SU-DHL-6 (cell line): Measurements from ENCODE around the gene MYO1D.

Experiments
- H2AFZ ChIP-seq: fragments of 200-600 bp; sonication (generic); 2 replicates; pipeline ENCODE4 v1.6.1; 2014; ENCODE audit warnings: low read depth, mild to moderate bottlenecking, moderate library complexity, mixed read lengths, antibody characterized with exemption, low read length; ENCODE audit not compliant: severe bottlenecking
- H3F3A ChIP-seq: fragments of 200-600 bp; shearing (Covaris generic); 2 replicates; pipeline ENCODE4 v1.6.0; 2016; ENCODE audit warnings: antibody characterized with exemption, mild to moderate bottlenecking; ENCODE audit not compliant: insufficient read depth
- H3K27ac ChIP-seq: fragments of 200-600 bp; sonication (generic); 2 replicates; pipeline ENCODE4 v1.5.1; 2016; ENCODE audit warnings: low read depth, mild to moderate bottlenecking, low read length, moderate library complexity, mixed read lengths
- H3K27me3 ChIP-seq: fragments of 200-600 bp; sonication (generic), shearing (Covaris generic); 2 replicates; pipeline ENCODE4 v1.6.0; 2014; ENCODE audit warnings: mild to moderate bottlenecking, low read length
- H3K36me3 ChIP-seq: fragments of 200-600 bp; sonication (generic); 2 replicates; pipeline ENCODE4 v1.6.1; 2014; ENCODE audit warnings: mild to moderate bottlenecking, low read length, mixed read lengths
- H3K4me2 ChIP-seq: fragments of 300-600, 200-600 bp; shearing (Covaris generic), sonication (generic); 2 replicates; pipeline ENCODE4 v1.6.0; 2014; ENCODE audit warnings: low read length, low read depth, mild to moderate bottlenecking; ENCODE audit not compliant: poor library complexity, severe bottlenecking
- H3K4me3 ChIP-seq: fragments of 200-600 bp; sonication (generic); 2 replicates; pipeline ENCODE4 v1.5.1; 2014; ENCODE audit warnings: antibody characterized with exemption, low read length, mild to moderate bottlenecking, mixed read lengths; ENCODE audit not compliant: insufficient read depth, poor library complexity, severe bottlenecking
- H3K79me2 ChIP-seq: fragments of 200-600 bp; sonication (generic); 2 replicates; pipeline ENCODE4 v1.6.1; 2014; ENCODE audit warnings: mild to moderate bottlenecking, low read length, moderate library complexity; ENCODE audit not compliant: insufficient read depth
- H3K9ac ChIP-seq: fragments of 200-600 bp; sonication (generic); 2 replicates; pipeline ENCODE4 v1.7.0; 2014; ENCODE audit warnings: mild to moderate bottlenecking, low read length
- H3K9me2 ChIP-seq: fragments of 200-600 bp; sonication (generic); replicated peaks from 2 replicates; pipeline ENCODE4 v1.6.1; 2014; ENCODE audit warnings: low read length; ENCODE audit not compliant: insufficient read depth
- H3K9me3 ChIP-seq: fragments of 200-600 bp; sonication (generic); 2 replicates; pipeline ENCODE4 v1.6.1; 2014; ENCODE audit warnings: low read length, mixed read lengths; ENCODE audit not compliant: insufficient read depth
- H4K20me1 ChIP-seq: fragments of 200-600 bp; sonication (generic); 2 replicates; pipeline ENCODE4 v1.6.1; 2014; ENCODE audit warnings: low read depth, mild to moderate bottlenecking, antibody characterized with exemption, low read length, moderate library complexity, mixed read lengths
- EZH2phosphoT487 ChIP-seq: fragments of 200-600 bp; sonication (generic), shearing (Covaris generic); conservative IDR thresholded peaks from 2 replicates; pipeline ENCODE4 v1.6.1; 2018; ENCODE audit warnings: mild to moderate bottlenecking, antibody characterized with exemption, low read length, moderate library complexity, mixed read lengths
- TF ChIP-seq, protein P1 (sequence below): fragments of 200-600 bp; sonication (generic); IDR thresholded peaks from one replicate; pipeline ENCODE4 v1.5.1; 2017; ENCODE audit warnings: antibody characterized with exemption, mild to moderate bottlenecking, low read length, moderate library complexity; ENCODE audit not compliant: insufficient read depth, poor library complexity, severe bottlenecking

Gene MYO1D

DNA sequence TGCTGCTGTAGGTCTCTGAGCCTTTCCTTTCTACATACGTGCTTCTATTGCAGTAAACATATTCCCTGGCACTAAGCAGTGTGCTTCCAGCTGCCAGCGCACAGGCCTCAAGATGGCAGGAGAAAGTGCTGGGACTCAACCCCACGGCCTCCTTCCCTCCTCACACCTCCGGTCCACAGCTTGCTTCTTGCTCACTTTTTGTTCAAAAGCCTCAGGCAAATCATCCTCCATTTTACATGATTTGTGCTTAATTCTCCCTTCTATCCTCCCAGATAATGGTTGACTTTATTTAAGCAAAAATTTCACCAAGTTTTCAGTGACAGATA, 384.7 kb downstream of the MYO1D start:
- no peaks in the 10 kb centered on the region for H3K9me3 ChIP-seq
- H3K27ac ChIP-seq: no peak overlapping the region
- no peaks in the 10 kb centered on the region for H3K27me3 ChIP-seq
- no peaks in the 10 kb centered on the region for H3K36me3 ChIP-seq
- 0 out of 2 replicates have a peak, but pooled peaks cover 3% of the 10 kb centered on the region for H3F3A ChIP-seq
- H3K9ac ChIP-seq: no peak overlapping the region
- H3K9me2 ChIP-seq: no peaks in the 10 kb centered on the region
- H2AFZ ChIP-seq: no peak overlapping the region
- no peak for TF ChIP-seq EZH2phosphoT487
- TF ChIP-seq, protein P1, sequence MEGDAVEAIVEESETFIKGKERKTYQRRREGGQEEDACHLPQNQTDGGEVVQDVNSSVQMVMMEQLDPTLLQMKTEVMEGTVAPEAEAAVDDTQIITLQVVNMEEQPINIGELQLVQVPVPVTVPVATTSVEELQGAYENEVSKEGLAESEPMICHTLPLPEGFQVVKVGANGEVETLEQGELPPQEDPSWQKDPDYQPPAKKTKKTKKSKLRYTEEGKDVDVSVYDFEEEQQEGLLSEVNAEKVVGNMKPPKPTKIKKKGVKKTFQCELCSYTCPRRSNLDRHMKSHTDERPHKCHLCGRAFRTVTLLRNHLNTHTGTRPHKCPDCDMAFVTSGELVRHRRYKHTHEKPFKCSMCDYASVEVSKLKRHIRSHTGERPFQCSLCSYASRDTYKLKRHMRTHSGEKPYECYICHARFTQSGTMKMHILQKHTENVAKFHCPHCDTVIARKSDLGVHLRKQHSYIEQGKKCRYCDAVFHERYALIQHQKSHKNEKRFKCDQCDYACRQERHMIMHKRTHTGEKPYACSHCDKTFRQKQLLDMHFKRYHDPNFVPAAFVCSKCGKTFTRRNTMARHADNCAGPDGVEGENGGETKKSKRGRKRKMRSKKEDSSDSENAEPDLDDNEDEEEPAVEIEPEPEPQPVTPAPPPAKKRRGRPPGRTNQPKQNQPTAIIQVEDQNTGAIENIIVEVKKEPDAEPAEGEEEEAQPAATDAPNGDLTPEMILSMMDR: no peak
- H4K20me1 ChIP-seq: no peaks in the 10 kb centered on the region
- no peak overlapping the region for H3K4me2 ChIP-seq
- no peak overlapping the region for H3K4me3 ChIP-seq
- no peaks in the 10 kb centered on the region for H3K79me2 ChIP-seq

DNA sequence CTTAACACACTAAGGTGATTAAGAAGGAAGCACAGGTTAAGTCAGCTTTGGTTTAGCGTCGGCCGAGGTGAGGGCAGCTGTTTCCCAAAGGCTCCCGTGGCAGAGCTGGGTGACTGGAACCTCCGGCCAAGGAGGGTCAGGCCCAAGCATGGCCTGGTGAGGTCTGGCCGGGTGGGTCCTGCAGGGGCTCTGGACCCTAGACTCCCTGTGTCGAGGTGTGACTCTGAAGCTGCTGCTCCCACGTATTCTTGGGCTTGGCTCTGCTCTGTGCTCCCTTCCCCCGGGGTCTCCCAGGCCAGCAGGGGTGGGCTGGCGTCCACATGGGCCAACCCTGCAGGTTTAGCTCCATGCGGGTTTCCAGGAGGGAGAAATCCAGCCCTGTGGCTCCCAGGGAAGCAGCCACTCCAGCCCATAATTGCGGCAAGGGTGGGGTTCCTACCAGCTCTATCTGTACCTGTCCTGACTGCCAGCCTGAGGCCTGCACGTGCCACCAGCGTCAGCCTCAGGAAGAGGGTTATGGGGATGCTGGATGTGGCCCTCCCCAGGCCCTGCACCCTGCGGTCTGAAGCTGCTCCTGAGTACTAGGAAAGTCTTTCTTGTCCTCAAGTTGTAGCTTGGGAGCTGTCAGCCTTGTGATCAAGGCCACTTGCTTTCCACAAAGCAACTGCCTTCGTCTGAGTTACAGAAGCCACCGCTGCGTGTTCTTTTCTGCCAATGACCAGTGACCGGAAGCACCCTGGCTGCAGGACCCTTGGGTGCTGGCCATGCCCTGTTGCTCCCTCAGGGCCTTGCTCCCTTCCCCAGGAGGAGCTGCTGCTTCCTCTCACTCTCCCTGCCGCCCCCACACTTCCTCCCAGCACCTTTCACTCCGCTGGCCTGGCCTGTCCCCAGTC, 385.3 kb downstream of the MYO1D start:
- H3K27ac ChIP-seq: no peak overlapping the region
- 0 out of 2 replicates have a peak, but pooled peaks cover 3% of the 10 kb centered on the region for H3F3A ChIP-seq
- H3K9me3 ChIP-seq: no peaks in the 10 kb centered on the region
- H3K36me3 ChIP-seq: no peaks in the 10 kb centered on the region
- no peaks in the 10 kb centered on the region for H4K20me1 ChIP-seq
- TF ChIP-seq EZH2phosphoT487: no peak
- TF ChIP-seq, protein P1: no peak
- no peaks in the 10 kb centered on the region for H3K79me2 ChIP-seq
- no peaks in the 10 kb centered on the region for H3K9me2 ChIP-seq
- H3K4me3 ChIP-seq: no peak overlapping the region
- no peaks in the 10 kb centered on the region for H3K27me3 ChIP-seq
- H2AFZ ChIP-seq: no peak overlapping the region
- H3K9ac ChIP-seq: no peak overlapping the region
- H3K4me2 ChIP-seq: no peak overlapping the region

GRCh38 chr17:32490101-32490482, 386.8 kb downstream of the MYO1D start:
- Histone ChIP-seq H3K9ac (no peak overlapping the region), H3K4me3 (no peak overlapping the region)

More at GRCh38 chr17:32490101-32490482, 386.8 kb downstream of the MYO1D start:
- peaks cover 13% of the 10 kb centered on the region for H3F3A ChIP-seq
- H3K27me3 ChIP-seq: no peaks in the 10 kb centered on the region
- no peaks in the 10 kb centered on the region for H3K79me2 ChIP-seq
- no peaks in the 10 kb centered on the region for H3K9me2 ChIP-seq
- no peak overlapping the region for H3K4me2 ChIP-seq
- no peaks in the 10 kb centered on the region for H4K20me1 ChIP-seq
- H3K27ac ChIP-seq: no peak overlapping the region
- no peaks in the 10 kb centered on the region for H3K9me3 ChIP-seq
- no peak overlapping the region for H2AFZ ChIP-seq
- TF ChIP-seq EZH2phosphoT487: no peak
- TF ChIP-seq, protein P1: no peak
- no peaks in the 10 kb centered on the region for H3K36me3 ChIP-seq
